H9 (cell line): ENCODE results near the gene TP73. TPM values are rescaled to one million over a fixed set of nuclear protein-coding genes. Genes with fewer than 3 reads are reported as not detected.

ENCODE experiments used
- DNase-seq: peaks from one replicate; pipeline ENCODE4 v3.0.0-alpha.2; 2017
- H2AFZ ChIP-seq: one replicate; pipeline ENCODE4 v1.6.1; 2013; ENCODE audit warnings: mild to moderate bottlenecking, low read length, control low read depth, moderate library complexity
- H2AK5ac ChIP-seq: 2 replicates; pipeline ENCODE4 v1.6.1; 2013; ENCODE audit warnings: low read length, control low read depth, mixed read lengths; ENCODE audit not compliant: insufficient read length
- H2BK120ac ChIP-seq: one replicate; pipeline ENCODE4 v1.6.1; 2013; ENCODE audit warnings: low read depth, mild to moderate bottlenecking, low read length, control low read depth, inconsistent platforms; ENCODE audit not compliant: poor library complexity, severe bottlenecking
- H2BK12ac ChIP-seq: 2 replicates; pipeline ENCODE4 v1.6.1; 2013; ENCODE audit warnings: low read length, control low read depth, mixed read lengths, low read depth; ENCODE audit not compliant: insufficient read length
- H2BK15ac ChIP-seq: 2 replicates; pipeline ENCODE4 v1.6.1; 2013; ENCODE audit warnings: low read depth, low read length, control low read depth
- H2BK20ac ChIP-seq: one replicate; pipeline ENCODE4 v1.6.1; 2013; ENCODE audit warnings: low read depth, mild to moderate bottlenecking, low read length, control low read depth, inconsistent platforms; ENCODE audit not compliant: poor library complexity, severe bottlenecking
- H2BK5ac ChIP-seq: 2 replicates; pipeline ENCODE4 v1.6.1; 2013; ENCODE audit warnings: low read length, control low read depth, mixed read lengths; ENCODE audit not compliant: insufficient read length
- H3K14ac ChIP-seq: 2 replicates; pipeline ENCODE4 v1.6.1; 2013; ENCODE audit warnings: low read length, control low read depth; ENCODE audit not compliant: insufficient read depth
- H3K18ac ChIP-seq: 2 replicates; pipeline ENCODE4 v1.6.1; 2013; ENCODE audit warnings: low read depth, mild to moderate bottlenecking, mixed read lengths, low read length, control low read depth; ENCODE audit not compliant: insufficient read length
- H3K23ac ChIP-seq: 2 replicates; pipeline ENCODE4 v1.6.1; 2013; ENCODE audit warnings: low read length, control low read depth, mixed read lengths, low read depth; ENCODE audit not compliant: insufficient read length
- H3K23me2 ChIP-seq: 2 replicates; pipeline ENCODE4 v1.6.1; 2013; ENCODE audit warnings: low read depth, mild to moderate bottlenecking, mixed read lengths, low read length, control low read depth; ENCODE audit not compliant: insufficient read length, poor library complexity, severe bottlenecking
- H3K27ac ChIP-seq: 2 replicates; pipeline ENCODE4 v1.5.1; 2013; ENCODE audit warnings: low read length, control low read depth, mixed read lengths, low read depth; ENCODE audit not compliant: insufficient read length
- H3K27me3 ChIP-seq: 2 replicates; pipeline ENCODE4 v1.6.1; 2013; ENCODE audit warnings: low read length, control low read depth, inconsistent platforms; ENCODE audit not compliant: insufficient read depth
- H3K4ac ChIP-seq: 2 replicates; pipeline ENCODE4 v1.6.1; 2013; ENCODE audit warnings: low read depth, mild to moderate bottlenecking, control low read depth, inconsistent platforms, low read length, moderate library complexity
- H3K4me1 ChIP-seq: 2 replicates; pipeline ENCODE4 v1.6.1; 2013; ENCODE audit warnings: low read length, control low read depth, inconsistent platforms; ENCODE audit not compliant: insufficient read depth
- H3K4me2 ChIP-seq: 2 replicates; pipeline ENCODE4 v1.6.1; 2013; ENCODE audit warnings: low read length, control low read depth, mixed read lengths; ENCODE audit not compliant: insufficient read length, insufficient read depth
- H3K56ac ChIP-seq: 2 replicates; pipeline ENCODE4 v1.6.1; 2013; ENCODE audit warnings: low read depth, mild to moderate bottlenecking, mixed read lengths, low read length, control low read depth; ENCODE audit not compliant: insufficient read length
- H3K79me1 ChIP-seq: 2 replicates; pipeline ENCODE4 v1.6.1; 2013; ENCODE audit warnings: low read depth, mild to moderate bottlenecking, moderate library complexity, low read length, control low read depth, inconsistent platforms; ENCODE audit not compliant: insufficient read depth, poor library complexity, severe bottlenecking
- H3K79me2 ChIP-seq: 2 replicates; pipeline ENCODE4 v1.6.1; 2013; ENCODE audit warnings: low read length, control low read depth, inconsistent platforms; ENCODE audit not compliant: insufficient read depth
- H3K9ac ChIP-seq: 2 replicates; pipeline ENCODE4 v1.6.1; 2013; ENCODE audit warnings: low read length, control low read depth, mixed read lengths; ENCODE audit not compliant: insufficient read length; ENCODE audit errors: extremely low read depth
- H3K9me3 ChIP-seq: one replicate; pipeline ENCODE4 v1.6.1; 2013; ENCODE audit warnings: low read depth, low read length, inconsistent platforms; ENCODE audit not compliant: control insufficient read depth
- H3T11ph ChIP-seq: one replicate; pipeline ENCODE4 v1.6.1; 2013; ENCODE audit warnings: mild to moderate bottlenecking, low read length, control low read depth, inconsistent platforms
- H4K20me1 ChIP-seq: one replicate; pipeline ENCODE4 v1.6.1; 2013; ENCODE audit not compliant: control insufficient read depth, insufficient read length, insufficient read depth
- H4K5ac ChIP-seq: 2 replicates; pipeline ENCODE4 v1.6.1; 2013; ENCODE audit warnings: low read depth, mild to moderate bottlenecking, mixed read lengths, low read length, control low read depth; ENCODE audit not compliant: insufficient read length
- H4K8ac ChIP-seq: replicated peaks from 2 replicates; pipeline ENCODE4 v1.6.1; 2013; ENCODE audit warnings: low read length, control low read depth, mixed read lengths, low read depth; ENCODE audit not compliant: insufficient read length
- H4K91ac ChIP-seq: 2 replicates; pipeline ENCODE4 v1.6.1; 2013; ENCODE audit warnings: low read depth, mild to moderate bottlenecking, moderate library complexity, mixed read lengths, low read length, control low read depth; ENCODE audit not compliant: insufficient read length
- H3K27ac Mint-ChIP-seq, 3 experiments: 2 replicates in 2 of 3; 3 replicates in 1 of 3; pipeline ENCODE4 v1.8.0; 2020 to 2021; ENCODE audit warnings: mixed read lengths in 3 of 3, mild to moderate bottlenecking in 1 of 3, moderate library complexity in 1 of 3
- H3K27me3 Mint-ChIP-seq: 2 replicates; pipeline ENCODE4 v1.8.0; 2021; ENCODE audit warnings: low read depth, mild to moderate bottlenecking, moderate library complexity, mixed read lengths
- H3K36me3 Mint-ChIP-seq, 3 experiments: 2 replicates in 2 of 3; 3 replicates in 1 of 3; pipeline ENCODE4 v1.8.0; 2020 to 2021; ENCODE audit warnings: low read depth in 3 of 3, mixed read lengths in 3 of 3; ENCODE audit not compliant: insufficient read depth in 1 of 3
- H3K4me1 Mint-ChIP-seq, 2 experiments: 2 replicates each; pipeline ENCODE4 v1.8.0; 2020; ENCODE audit warnings: mixed read lengths in 2 of 2
- H3K4me3 Mint-ChIP-seq, 2 experiments: 2 replicates in 1 of 2; 3 replicates in 1 of 2; pipeline ENCODE4 v1.8.0; 2020 to 2021; ENCODE audit warnings: mild to moderate bottlenecking in 2 of 2, mixed read lengths in 2 of 2, moderate library complexity in 1 of 2
- H3K9me3 Mint-ChIP-seq, 2 experiments: 2 replicates in 1 of 2; 3 replicates in 1 of 2; pipeline ENCODE4 v1.8.0; 2020; ENCODE audit warnings: mild to moderate bottlenecking in 2 of 2, mixed read lengths in 2 of 2, moderate library complexity in 1 of 2
- CTCF ChIP-seq: fragments of 200-600 bp; sonication (generic); conservative IDR thresholded peaks from 3 replicates; pipeline ENCODE4 v1.8.0; 2021; ENCODE audit warnings: antibody characterized with exemption, mild to moderate bottlenecking
- WGBS: extraction: QIAGEN DNeasy Blood & Tissue Kit; methylation state at CpG from one replicate; pipeline ENCODE4 v1.1.7; 2013; ENCODE audit warnings: missing lambda C conversion rate, low lambda C conversion rate, mixed read lengths; ENCODE audit not compliant: insufficient read length; ENCODE audit errors: extremely low coverage; 5-methylcytosine and 5-hydroxymethylcytosine counted together
- total RNA-seq: library from RNA; stranded (reverse); gene quantifications from 2 replicates; pipeline ENCODE4 v1.2.1, GENCODE V29; 2021

TP73 gene
- total RNA-seq, 1 experiment from 2014 or later, result 4.7 TPM

- Histone ChIP-seq H4K91ac (no peak overlapping the region), H3K56ac (no peak overlapping the region)
These were observed 4.3 kb downstream of the TP73 start for GRCh38 chr1:3656450-3657095.

More at GRCh38 chr1:3656450-3657095, 4.3 kb downstream of the TP73 start:
- Histone ChIP-seq H2AK5ac (no peak overlapping the region), H3K23ac (no peak overlapping the region), H4K20me1 (no peaks in the 10 kb centered on the region), H3T11ph (no peak overlapping the region), H3K9me3 (no peaks in the 10 kb centered on the region), H2BK12ac (no peak overlapping the region), H3K79me2 (no peaks in the 10 kb centered on the region), H4K8ac (no peak overlapping the region), H3K4me1 (no peaks in the 10 kb centered on the region), H3K23me2 (peaks cover 8% of the 10 kb centered on the region), H2BK5ac (no peak overlapping the region), H2BK20ac (no peak overlapping the region), H3K18ac (no peak overlapping the region), H3K4ac (no peak overlapping the region), H2BK120ac (no peak overlapping the region), H3K4me2 (no peak overlapping the region), H4K5ac (no peak overlapping the region), H3K14ac (no peak overlapping the region), H3K27me3 (peaks cover 28% of the 10 kb centered on the region), H2BK15ac (no peak overlapping the region), H3K27ac (no peak overlapping the region), H3K9ac (no peak overlapping the region), H3K79me1 (no peaks in the 10 kb centered on the region), H2AFZ (no peak overlapping the region)
- no peak for TF ChIP-seq CTCF
- Mint-ChIP-seq H3K27me3 (peaks cover 78% of the 10 kb centered on the region), H3K9me3 (peaks cover 0 to 2% of the 10 kb centered on the region in 2 experiments; a peak in 1 of 5 replicates), H3K36me3 (no peaks in the 10 kb centered on the region), H3K4me3 (0 out of 5 replicates have a peak overlapping the region, but pooled peaks of 1 of the 2 experiments have one; percentile 35), H3K27ac (no peak overlapping the region), H3K4me1 (peaks cover 17 to 20% of the 10 kb centered on the region in 2 experiments)
- no CpG with 5 or more reads among the region's 13 CpGs for WGBS
- no peak for DNase-seq
